SK-N-SH treated with all-trans-retinoic acid at 6 μM for 48 hours (cell line): ENCODE results near the gene SMPD4.
"Not testable (repeated sequence)": the region's sequence is repeated elsewhere in the genome, so short reads cannot be mapped to it uniquely, and the experiment has no call there.

Experiments
- ARNTL ChIP-seq: fragments of 450-650 bp; formaldehyde crosslinking; IDR thresholded peaks from 2 replicates; pipeline ENCODE4 v1.5.0; 2020; ENCODE audit warnings: low read depth, mild to moderate bottlenecking, moderate library complexity, borderline replicate concordance
- CREB5 ChIP-seq: fragments of 250-450 bp; sonication (Bioruptor Pico); IDR thresholded peaks from 2 replicates; pipeline ENCODE4 v1.5.1; 2020; ENCODE audit warnings: low read depth, mild to moderate bottlenecking, moderate library complexity
- CSDC2 ChIP-seq: fragments of 250-450 bp; sonication (Bioruptor Pico); IDR thresholded peaks from 2 replicates; pipeline ENCODE4 v1.5.0; 2020; ENCODE audit warnings: mild to moderate bottlenecking, moderate library complexity
- OSR1 ChIP-seq: fragments of 250-450 bp; sonication (Bioruptor Pico); IDR thresholded peaks from 2 replicates; pipeline ENCODE4 v1.8.0; 2022; ENCODE audit warnings: moderate library complexity, mild to moderate bottlenecking, inconsistent platforms
- POU6F1 ChIP-seq: fragments of 250-450 bp; sonication (Bioruptor Pico); IDR thresholded peaks from 2 replicates; pipeline ENCODE4 v1.8.0; 2021; ENCODE audit warnings: low read depth, mild to moderate bottlenecking, moderate library complexity, borderline replicate concordance
- TOX ChIP-seq: fragments of 250-450 bp; sonication (Bioruptor Pico); IDR thresholded peaks from 2 replicates; pipeline ENCODE4 v1.8.0; 2021; ENCODE audit warnings: mild to moderate bottlenecking, moderate library complexity, borderline replicate concordance
- ZC3H10 ChIP-seq: fragments of 250-450 bp; sonication (Bioruptor Pico); IDR thresholded peaks from 2 replicates; pipeline ENCODE4 v1.5.1; 2021; ENCODE audit warnings: mild to moderate bottlenecking, moderate library complexity
- ZFP3 ChIP-seq: fragments of 250-450 bp; sonication (Bioruptor Pico); IDR thresholded peaks from 2 replicates; pipeline ENCODE4 v1.5.0; 2020; ENCODE audit warnings: mild to moderate bottlenecking, moderate library complexity
- ZNF70 ChIP-seq: fragments of 450-650 bp; formaldehyde crosslinking; IDR thresholded peaks from 2 replicates; pipeline ENCODE4 v1.5.0; 2020; ENCODE audit warnings: mild to moderate bottlenecking, moderate library complexity

GRCh38 chr2:130162486-130162885, 18.9 kb downstream of the SMPD4 start:
- TF ChIP-seq ZFP3 (CRISPR knock-in tag); TOX (CRISPR knock-in tag); ZNF70 (CRISPR knock-in tag); ARNTL (CRISPR knock-in tag); POU6F1 (CRISPR knock-in tag); ZC3H10 (CRISPR knock-in tag); CREB5 (CRISPR knock-in tag); OSR1; CSDC2 (CRISPR knock-in tag): not testable (repeated sequence)
